ENCODE data around the gene FHL1. TPM values are rescaled to one million over a fixed set of nuclear protein-coding genes. Genes with fewer than 3 reads are reported as not detected.

FHL1 gene
- total RNA-seq, 4 donors from 2014 or later: 361 to 3,943 (median 1,771) TPM

- ATAC-seq (ENCODE audit: low FRiP score): no peak
Measured at GRCh38 chrX:136211766-136212556, 64.6 kb downstream of the FHL1 start.

DNA sequence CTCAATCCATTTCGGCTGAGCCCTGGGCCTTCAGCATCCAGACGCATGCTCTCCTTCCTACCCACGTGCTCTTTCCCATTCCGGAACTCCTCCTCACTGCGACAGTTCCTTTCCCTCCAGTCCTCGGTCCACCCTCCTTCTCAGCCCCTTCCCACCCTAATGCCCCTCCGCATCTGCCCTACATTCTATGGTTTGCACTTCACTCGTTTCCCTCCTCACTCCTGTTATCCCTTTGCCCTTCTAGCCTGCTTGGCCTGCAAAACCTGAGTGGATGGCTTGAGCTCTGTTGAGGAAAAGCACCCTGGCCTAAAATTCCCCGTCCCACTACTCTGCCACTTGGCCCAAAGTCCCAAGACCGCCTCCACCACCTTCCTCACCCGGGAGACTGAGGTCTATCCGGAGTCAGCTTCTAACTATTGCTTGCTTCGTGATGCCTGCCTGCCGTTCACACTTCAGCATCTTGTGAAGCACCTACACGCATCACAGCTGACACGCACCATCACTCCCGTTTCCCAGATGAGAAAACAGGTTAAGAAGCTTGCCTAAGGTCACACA is 65.3 kb downstream of the FHL1 start:
- DNase-seq (ENCODE audit: low spot score) (no peak), ATAC-seq (ENCODE audit: low FRiP score) (no peak)
- TF ChIP-seq, protein P1, sequence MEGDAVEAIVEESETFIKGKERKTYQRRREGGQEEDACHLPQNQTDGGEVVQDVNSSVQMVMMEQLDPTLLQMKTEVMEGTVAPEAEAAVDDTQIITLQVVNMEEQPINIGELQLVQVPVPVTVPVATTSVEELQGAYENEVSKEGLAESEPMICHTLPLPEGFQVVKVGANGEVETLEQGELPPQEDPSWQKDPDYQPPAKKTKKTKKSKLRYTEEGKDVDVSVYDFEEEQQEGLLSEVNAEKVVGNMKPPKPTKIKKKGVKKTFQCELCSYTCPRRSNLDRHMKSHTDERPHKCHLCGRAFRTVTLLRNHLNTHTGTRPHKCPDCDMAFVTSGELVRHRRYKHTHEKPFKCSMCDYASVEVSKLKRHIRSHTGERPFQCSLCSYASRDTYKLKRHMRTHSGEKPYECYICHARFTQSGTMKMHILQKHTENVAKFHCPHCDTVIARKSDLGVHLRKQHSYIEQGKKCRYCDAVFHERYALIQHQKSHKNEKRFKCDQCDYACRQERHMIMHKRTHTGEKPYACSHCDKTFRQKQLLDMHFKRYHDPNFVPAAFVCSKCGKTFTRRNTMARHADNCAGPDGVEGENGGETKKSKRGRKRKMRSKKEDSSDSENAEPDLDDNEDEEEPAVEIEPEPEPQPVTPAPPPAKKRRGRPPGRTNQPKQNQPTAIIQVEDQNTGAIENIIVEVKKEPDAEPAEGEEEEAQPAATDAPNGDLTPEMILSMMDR (IDR thresholded peaks at IDR 0.05): no peak

More at GRCh38 chrX:136211766-136212556, 64.6 kb downstream of the FHL1 start:
- DNase-seq (ENCODE audit: low spot score): no peak
- TF ChIP-seq, protein P1 (IDR thresholded peaks at IDR 0.05): no peak

GRCh38 chrX:136214551-136214950 is 67.2 kb downstream of the FHL1 start:
- DNase-seq (ENCODE audit: low spot score) (no peak), ATAC-seq (ENCODE audit: low FRiP score) (no peak)
- TF ChIP-seq, protein P1 (IDR thresholded peaks at IDR 0.05): no peak

GRCh38 chrX:136215559-136215958 is 68.2 kb downstream of the FHL1 start:
- ATAC-seq (ENCODE audit: low FRiP score): no peak
- no peak for DNase-seq (ENCODE audit: low spot score)
- TF ChIP-seq, protein P1 (IDR thresholded peaks at IDR 0.05): no peak

DNA sequence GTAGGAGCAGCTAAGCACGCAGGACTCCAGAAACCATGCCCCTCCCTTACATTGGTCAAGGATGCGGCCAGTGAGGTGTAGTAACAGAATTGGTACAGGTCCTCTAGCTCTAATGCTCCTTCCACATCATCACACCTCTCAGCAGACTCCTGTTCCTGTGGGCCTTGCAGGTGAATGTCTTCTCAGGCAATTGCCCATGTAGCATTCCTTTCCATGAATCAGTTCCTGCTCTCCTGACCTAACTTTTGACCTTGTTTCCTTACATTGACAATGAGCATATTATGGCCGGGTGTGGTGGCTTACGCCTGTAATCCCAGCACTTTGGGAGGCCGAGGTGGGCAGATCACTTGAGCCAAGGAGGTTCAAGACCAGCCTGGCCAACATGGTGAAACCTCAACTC is 72.6 kb downstream of the FHL1 start:
- DNase-seq (ENCODE audit: low spot score) (no peak), ATAC-seq (ENCODE audit: low FRiP score) (no peak)
- TF ChIP-seq, protein P1 (IDR thresholded peaks at IDR 0.05): no peak

DNA sequence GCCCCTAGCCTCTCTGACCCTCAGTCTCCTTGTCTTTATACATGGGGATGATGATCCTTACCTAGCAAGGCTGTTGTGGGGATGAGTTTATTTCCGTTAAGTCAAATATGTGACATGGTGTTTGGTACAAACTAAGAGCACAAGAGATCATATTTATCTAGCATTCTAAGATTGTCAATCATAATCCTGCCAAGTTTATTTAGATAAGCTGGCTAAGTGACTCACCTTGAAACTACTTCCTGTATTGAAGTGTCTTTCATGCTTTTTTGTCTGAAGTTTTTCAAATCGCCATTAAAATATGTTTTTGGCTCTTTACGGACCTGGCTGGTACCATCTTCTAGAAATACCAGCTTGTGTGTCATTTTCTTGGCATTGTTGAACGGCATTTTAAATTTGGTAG is 73.2 kb downstream of the FHL1 start:
- TF ChIP-seq, protein P1 (IDR thresholded peaks at IDR 0.05): no peak
- no peak for ATAC-seq (ENCODE audit: low FRiP score)
- no peak for DNase-seq (ENCODE audit: low spot score)

DNA sequence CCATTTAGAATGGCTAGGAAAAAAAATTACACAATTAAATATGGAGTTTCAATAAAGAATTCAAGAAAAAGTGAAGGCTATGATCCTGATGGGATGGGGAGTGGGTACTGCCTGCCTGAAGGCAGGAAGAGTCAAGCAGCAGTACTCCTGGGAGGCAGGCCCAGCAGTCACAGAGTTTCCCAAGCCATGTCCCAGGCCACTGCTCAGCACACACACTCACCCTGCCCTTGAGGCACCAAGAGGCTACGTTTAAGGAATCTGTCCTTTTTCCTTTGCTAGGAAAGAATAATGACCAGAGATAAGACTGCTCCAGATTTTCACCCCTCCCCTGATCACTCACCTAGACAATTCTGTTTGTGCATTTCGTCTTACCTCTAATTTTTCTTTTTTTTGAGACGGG is 73.6 kb downstream of the FHL1 start:
- ATAC-seq (ENCODE audit: low FRiP score): no peak
- DNase-seq (ENCODE audit: low spot score): no peak
- TF ChIP-seq, protein P1 (IDR thresholded peaks at IDR 0.05): no peak
